SKM-1 treated with dmso at 0.1 percent for 144 hours (cell line): Measurements from ENCODE around the gene CARD8.
"Not testable (repeated sequence)": the region's sequence is repeated elsewhere in the genome, so short reads cannot be mapped to it uniquely, and the experiment has no call there.

Experiments used
- DNase-seq: peaks from one replicate; lab custom pipeline; 2025; ENCODE audit not compliant: unreplicated experiment; lab: John Stamatoyannopoulos, UW

CARD8 gene

GRCh38 chr19:48260359-48260714 is 4.6 kb upstream of the CARD8 start:
- not testable (repeated sequence) for DNase-seq

- not testable (repeated sequence) for DNase-seq
These were observed 3.3 kb upstream of the CARD8 start for GRCh38 chr19:48258992-48259391.

- DNase-seq: no peak
These were observed 2.6 kb upstream of the CARD8 start for GRCh38 chr19:48258350-48258749.

- DNase-seq: no peak
These were observed 1.2 kb downstream of the CARD8 start for GRCh38 chr19:48254529-48254970.

GRCh38 chr19:48253999-48254398 is 1.7 kb downstream of the CARD8 start:
- no peak for DNase-seq

- no peak for DNase-seq
These were observed 3.1 kb downstream of the CARD8 start for GRCh38 chr19:48252609-48253008.

- no peak for DNase-seq
These were observed 5.3 kb downstream of the CARD8 start for GRCh38 chr19:48250290-48251025.

- peak; percentile 62 for DNase-seq
These were observed 6.2 kb downstream of the CARD8 start for GRCh38 chr19:48249502-48250014.

GRCh38 chr19:48248081-48248833 is 7.5 kb downstream of the CARD8 start:
- no peak for DNase-seq

- DNase-seq: no peak
These were observed 8.5 kb downstream of the CARD8 start for GRCh38 chr19:48247212-48247611.

- no peak for DNase-seq
These were observed 9.6 kb downstream of the CARD8 start for GRCh38 chr19:48246101-48246500.

GRCh38 chr19:48244281-48244680 is 11.4 kb downstream of the CARD8 start:
- no peak for DNase-seq

GRCh38 chr19:48241771-48242170 is 13.9 kb downstream of the CARD8 start:
- DNase-seq: not testable (repeated sequence)

- DNase-seq: no peak
These were observed 16.1 kb downstream of the CARD8 start for GRCh38 chr19:48239582-48240141.

GRCh38 chr19:48239120-48239519 is 16.6 kb downstream of the CARD8 start:
- no peak for DNase-seq

- DNase-seq: no peak
These were observed 18.7 kb downstream of the CARD8 start for GRCh38 chr19:48237057-48237456.

- DNase-seq: no peak
These were observed 25.1 kb downstream of the CARD8 start for GRCh38 chr19:48230555-48231129.

GRCh38 chr19:48221628-48222027 is 34.1 kb downstream of the CARD8 start:
- DNase-seq: no peak

- DNase-seq: not testable (repeated sequence)
These were observed 34.9 kb downstream of the CARD8 start for GRCh38 chr19:48220784-48221183.

- no peak for DNase-seq
These were observed 36.7 kb downstream of the CARD8 start for GRCh38 chr19:48218997-48219396.

- DNase-seq: no peak
These were observed 38.8 kb downstream of the CARD8 start for GRCh38 chr19:48216933-48217332.

- no peak for DNase-seq
These were observed 41.8 kb downstream of the CARD8 start for GRCh38 chr19:48213959-48214358.
